ENCODE measurements around the gene KRTAP3-1.

- TF ChIP-seq ARNTL (CRISPR knock-in tag; IDR thresholded peaks at IDR 0.05; ENCODE audit: borderline replicate concordance, low read depth): no peak
- no peak for TF ChIP-seq SNAI2 (CRISPR knock-in tag; IDR thresholded peaks at IDR 0.05)
- no peak for TF ChIP-seq ZFP30 (CRISPR knock-in tag; IDR thresholded peaks at IDR 0.05)
- no peak for TF ChIP-seq ISL1 (CRISPR knock-in tag; IDR thresholded peaks at IDR 0.05)
- TF ChIP-seq ESRRG (CRISPR knock-in tag; IDR thresholded peaks at IDR 0.05): no peak
- TF ChIP-seq PPARA (CRISPR knock-in tag; IDR thresholded peaks at IDR 0.05; ENCODE audit: borderline replicate concordance): no peak
- TF ChIP-seq BACH2 (CRISPR knock-in tag; IDR thresholded peaks at IDR 0.05; ENCODE audit: borderline replicate concordance): no peak
- TF ChIP-seq ZFP3 (CRISPR knock-in tag; IDR thresholded peaks at IDR 0.05): no peak
- TF ChIP-seq, protein P1, sequence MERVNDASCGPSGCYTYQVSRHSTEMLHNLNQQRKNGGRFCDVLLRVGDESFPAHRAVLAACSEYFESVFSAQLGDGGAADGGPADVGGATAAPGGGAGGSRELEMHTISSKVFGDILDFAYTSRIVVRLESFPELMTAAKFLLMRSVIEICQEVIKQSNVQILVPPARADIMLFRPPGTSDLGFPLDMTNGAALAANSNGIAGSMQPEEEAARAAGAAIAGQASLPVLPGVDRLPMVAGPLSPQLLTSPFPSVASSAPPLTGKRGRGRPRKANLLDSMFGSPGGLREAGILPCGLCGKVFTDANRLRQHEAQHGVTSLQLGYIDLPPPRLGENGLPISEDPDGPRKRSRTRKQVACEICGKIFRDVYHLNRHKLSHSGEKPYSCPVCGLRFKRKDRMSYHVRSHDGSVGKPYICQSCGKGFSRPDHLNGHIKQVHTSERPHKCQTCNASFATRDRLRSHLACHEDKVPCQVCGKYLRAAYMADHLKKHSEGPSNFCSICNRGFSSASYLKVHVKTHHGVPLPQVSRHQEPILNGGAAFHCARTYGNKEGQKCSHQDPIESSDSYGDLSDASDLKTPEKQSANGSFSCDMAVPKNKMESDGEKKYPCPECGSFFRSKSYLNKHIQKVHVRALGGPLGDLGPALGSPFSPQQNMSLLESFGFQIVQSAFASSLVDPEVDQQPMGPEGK (CRISPR knock-in tag; IDR thresholded peaks at IDR 0.05; ENCODE audit: borderline replicate concordance): no peak
- TF ChIP-seq TOX (CRISPR knock-in tag; IDR thresholded peaks at IDR 0.05; ENCODE audit: borderline replicate concordance): no peak
- TF ChIP-seq CSDC2 (CRISPR knock-in tag; IDR thresholded peaks at IDR 0.05): no peak
- TF ChIP-seq GLIS3 (CRISPR knock-in tag; IDR thresholded peaks at IDR 0.05): no peak
- TF ChIP-seq, protein P2, sequence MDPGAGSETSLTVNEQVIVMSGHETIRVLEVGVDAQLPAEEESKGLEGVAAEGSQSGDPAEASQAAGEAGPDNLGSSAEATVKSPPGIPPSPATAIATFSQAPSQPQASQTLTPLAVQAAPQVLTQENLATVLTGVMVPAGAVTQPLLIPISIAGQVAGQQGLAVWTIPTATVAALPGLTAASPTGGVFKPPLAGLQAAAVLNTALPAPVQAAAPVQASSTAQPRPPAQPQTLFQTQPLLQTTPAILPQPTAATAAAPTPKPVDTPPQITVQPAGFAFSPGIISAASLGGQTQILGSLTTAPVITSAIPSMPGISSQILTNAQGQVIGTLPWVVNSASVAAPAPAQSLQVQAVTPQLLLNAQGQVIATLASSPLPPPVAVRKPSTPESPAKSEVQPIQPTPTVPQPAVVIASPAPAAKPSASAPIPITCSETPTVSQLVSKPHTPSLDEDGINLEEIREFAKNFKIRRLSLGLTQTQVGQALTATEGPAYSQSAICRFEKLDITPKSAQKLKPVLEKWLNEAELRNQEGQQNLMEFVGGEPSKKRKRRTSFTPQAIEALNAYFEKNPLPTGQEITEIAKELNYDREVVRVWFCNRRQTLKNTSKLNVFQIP (CRISPR knock-in tag; IDR thresholded peaks at IDR 0.05; ENCODE audit: borderline replicate concordance, low read depth): no peak
Measured at GRCh38 chr17:41029633-41030245, 20.8 kb upstream of the KRTAP3-1 start, which contains the start of gene KRTAP1-4.

All from SK-N-SH treated with all-trans-retinoic acid at 6 μM for 48 hours (cell line).